T-helper 2 cell (primary cell): ENCODE data around the gene MYO16.

Experiments used
- DNase-seq, 5 experiments: peaks; one replicate each; pipeline versions ENCODE4 v3.0.0 to v3.0.0-alpha.2; 2012 to 2022

The MYO16 gene

DNA sequence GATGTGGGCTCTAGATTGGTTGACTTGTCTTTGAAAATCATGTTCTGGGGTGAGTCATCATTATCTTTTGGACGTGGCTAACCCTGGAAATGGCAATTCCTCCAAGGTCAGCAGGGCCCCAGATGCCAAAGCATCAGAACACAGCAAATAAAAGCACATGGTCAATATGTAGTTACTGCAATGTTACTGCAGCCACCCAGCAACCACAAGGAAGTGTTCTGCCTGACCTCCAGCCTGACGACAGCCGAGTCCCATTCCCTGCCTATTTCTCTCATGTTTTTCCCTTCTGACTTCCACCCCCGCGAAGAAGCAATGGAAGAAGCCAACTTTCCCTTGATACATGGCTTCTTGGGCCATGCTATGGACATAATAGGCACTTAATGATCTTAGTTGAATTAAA lies 579.1 kb downstream of the MYO16 start:
- no peak for DNase-seq

DNA sequence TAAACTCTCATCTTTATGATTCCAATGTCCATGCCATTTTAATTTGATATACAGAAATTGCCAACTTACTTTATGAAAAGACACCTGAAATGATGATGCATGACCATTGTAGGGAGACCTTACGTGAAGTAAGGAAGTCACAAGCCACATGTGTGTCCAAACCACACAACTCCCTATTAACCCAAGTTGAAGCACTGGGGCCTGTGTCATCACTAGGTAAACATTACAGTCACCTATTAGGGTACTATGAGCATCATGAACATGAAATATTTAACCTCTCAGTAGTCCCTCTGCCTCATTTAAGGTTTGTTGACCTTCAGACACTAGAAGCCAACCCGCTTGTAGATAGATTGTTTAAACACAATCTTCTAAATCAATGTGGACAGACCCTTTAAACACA lies 580.1 kb downstream of the MYO16 start:
- no peak for DNase-seq

DNA sequence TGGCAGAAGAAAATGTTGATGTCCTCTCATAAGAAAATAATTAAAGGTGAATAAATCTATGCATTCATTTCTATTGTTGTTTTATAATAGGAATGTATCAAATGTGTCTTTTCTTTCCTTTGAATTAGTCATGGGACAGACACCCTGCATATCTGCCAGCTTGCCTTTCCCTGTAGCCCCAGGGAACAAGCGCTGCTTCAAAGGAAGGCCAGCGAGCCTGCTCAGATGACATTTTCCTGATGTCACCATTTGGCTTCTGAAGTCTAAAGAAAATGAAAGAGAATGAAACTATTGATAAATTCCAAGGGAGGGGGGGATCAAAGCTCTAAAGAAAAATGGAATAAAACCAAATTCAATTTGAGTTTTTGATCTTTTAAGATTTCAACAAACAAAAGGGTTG lies 582.2 kb downstream of the MYO16 start:
- no peak for DNase-seq

- DNase-seq, result no peak
Observed at GRCh38 chr13:109212650-109213049, 583.2 kb downstream of the MYO16 start.

- no peak for DNase-seq
Observed at GRCh38 chr13:109213714-109214113, 584.3 kb downstream of the MYO16 start.

DNA sequence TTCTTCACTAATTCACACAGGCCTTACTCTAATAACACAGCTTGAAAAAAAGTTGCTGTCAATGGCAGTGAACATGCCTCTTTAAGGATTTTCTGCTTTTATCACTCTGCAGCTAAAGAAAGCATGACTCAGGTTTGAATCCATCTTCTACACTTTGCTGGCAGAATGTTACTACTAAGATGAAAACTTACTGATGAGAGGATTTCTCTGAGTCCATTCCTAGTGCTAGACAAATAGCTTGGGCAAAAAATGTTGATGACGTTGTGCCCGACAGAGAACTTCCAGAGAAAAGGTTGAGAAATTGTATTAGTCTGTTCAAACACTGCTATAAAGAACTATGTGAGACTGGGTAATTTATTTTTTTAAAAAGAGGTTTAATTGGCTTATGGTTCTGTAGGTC lies 585.0 kb downstream of the MYO16 start:
- no peak for DNase-seq

GRCh38 chr13:109215377-109215776 lies 586.0 kb downstream of the MYO16 start:
- DNase-seq, result no peak

DNA sequence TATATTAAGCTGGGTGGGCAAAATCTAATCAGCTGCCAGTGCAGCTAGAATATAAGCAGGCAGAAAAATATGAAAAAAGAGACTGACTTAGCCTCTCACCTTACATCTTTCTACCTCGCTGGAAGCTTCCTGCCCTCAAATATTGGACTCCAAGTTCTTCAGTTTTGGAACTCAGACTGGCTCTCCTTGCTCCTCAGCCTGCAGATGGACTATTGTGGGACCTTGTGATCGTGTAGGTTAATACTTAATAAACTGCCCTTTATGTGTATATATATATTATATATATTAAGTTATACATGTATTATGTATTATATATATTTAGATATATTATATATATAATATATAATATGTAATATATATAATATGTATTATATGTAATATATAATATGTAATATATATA lies 588.1 kb downstream of the MYO16 start:
- DNase-seq, result peak in 1 of 5 experiments; percentile 28

- no peak for DNase-seq
Observed at GRCh38 chr13:109220631-109221030, 591.2 kb downstream of the MYO16 start.

GRCh38 chr13:109224033-109224432 lies 594.6 kb downstream of the MYO16 start:
- no peak for DNase-seq

GRCh38 chr13:109226631-109227030 lies 597.2 kb downstream of the MYO16 start:
- DNase-seq, result no peak

- no peak for DNase-seq
Observed at GRCh38 chr13:109227344-109227940, 598.0 kb downstream of the MYO16 start.

- no peak for DNase-seq
Observed at GRCh38 chr13:109228211-109228610, 598.8 kb downstream of the MYO16 start.

DNA sequence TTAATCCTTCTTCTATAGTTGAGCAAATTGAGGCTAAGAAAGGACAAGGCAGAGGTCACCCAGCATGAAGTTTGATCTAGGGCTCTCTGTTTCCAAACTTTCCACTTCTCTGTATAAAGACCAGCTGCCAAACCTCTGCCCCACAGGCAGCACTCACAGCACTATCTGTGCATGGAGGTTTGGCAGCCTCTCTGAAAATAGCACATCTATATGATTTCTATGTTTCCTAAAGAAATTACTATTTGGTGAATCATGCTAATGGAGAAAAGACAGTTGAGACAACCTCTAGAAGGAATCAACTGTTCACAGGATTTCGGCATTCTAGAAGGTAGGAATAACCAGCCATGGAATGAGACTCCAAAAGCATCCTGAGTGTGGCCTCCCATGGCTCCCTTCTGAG lies 602.5 kb downstream of the MYO16 start:
- no peak for DNase-seq

- no peak for DNase-seq
Observed at GRCh38 chr13:109233293-109233692, 603.9 kb downstream of the MYO16 start.

- DNase-seq, result no peak
Observed at GRCh38 chr13:109235901-109236300, 606.5 kb downstream of the MYO16 start.

GRCh38 chr13:109241160-109241559 lies 611.7 kb downstream of the MYO16 start:
- DNase-seq, result no peak

DNA sequence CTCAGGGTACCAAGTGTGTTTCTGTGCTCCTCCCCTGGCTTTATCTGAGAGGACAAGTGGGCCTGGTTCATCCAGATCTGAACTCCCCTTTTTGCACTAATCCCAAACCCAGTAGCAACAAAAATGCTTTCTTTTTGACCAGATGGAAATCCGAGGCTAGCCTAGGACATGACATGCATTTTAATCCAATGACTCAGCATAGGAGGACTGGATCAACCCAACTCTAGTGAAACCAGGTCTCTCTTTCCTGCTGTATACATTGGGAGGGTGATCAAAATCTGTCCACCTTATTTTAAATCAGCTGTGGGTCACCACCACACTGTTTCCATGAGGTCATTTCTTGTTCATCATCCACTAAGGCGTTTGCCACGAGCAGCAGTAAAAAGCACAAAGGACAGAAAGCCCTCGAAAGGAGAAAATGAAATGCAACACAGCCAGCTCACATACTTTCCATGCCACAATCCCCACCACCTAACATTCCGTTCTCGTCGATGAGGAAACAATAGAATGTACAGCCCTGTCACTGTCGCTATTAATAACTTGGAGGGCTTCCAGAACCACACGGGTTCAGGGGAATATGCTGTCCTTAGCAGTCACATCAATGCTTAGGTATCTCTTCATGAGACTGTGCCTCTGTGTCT lies 614.0 kb downstream of the MYO16 start:
- DNase-seq, result no peak

- no peak for DNase-seq
Observed at GRCh38 chr13:109244566-109244965, 615.2 kb downstream of the MYO16 start.

DNA sequence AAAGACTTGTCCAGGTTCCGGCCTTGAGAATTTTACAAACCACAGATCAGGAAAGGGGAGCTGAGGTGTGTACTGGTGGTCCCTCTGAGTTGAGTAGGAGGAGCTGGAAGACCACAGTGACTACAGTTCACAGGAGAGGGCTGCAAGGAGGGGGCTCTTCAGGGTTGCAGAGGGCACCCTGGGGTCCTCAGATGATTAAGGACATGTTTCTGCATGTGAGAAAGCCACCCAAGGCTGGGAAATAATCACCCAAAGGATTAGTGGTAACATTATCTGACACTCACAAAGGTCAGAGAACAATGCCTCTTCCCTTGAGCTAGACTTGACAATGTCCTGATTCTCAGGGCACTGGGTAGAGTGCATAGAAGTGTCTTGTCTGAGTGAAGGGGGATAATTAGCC lies 616.6 kb downstream of the MYO16 start:
- DNase-seq, result no peak

- no peak for DNase-seq
Observed at GRCh38 chr13:109249780-109250528, 620.5 kb downstream of the MYO16 start.

DNA sequence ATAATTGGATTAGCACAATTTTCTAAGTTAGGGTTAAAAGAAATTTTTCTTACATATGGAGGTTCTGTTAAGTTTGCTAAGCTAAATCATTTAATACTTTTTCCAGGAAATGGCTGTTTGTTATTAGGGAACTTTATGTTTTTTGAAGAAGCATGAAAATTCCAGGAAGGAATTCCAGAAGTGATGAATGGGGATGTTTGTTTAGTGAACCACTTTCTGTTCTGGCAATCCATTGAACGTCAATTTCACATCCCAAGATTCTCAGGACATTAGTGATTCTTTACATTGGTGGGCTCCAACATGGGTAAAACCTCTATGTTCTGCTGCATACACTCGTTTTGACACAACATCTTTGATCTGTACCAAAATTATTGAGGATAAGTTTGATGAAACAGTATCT lies 622.5 kb downstream of the MYO16 start:
- DNase-seq, result no peak

DNA sequence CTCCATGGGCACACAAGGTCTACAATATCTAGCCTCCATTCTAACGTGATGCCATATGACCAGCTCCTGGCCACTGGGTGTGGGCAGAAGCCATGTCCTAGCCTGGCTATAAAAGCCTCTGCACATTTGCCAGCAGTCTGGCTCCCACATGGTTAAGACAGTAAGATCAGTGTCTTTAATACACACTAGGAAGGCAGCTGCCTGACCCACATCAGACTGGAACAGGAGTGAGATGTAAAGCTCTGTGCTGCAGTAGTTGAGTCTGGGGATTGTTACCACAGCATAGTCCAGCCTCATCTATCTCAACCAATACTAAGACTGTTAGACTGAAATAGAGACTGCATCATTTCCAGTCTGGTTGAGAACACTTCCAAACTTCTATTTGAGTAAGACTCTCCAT lies 623.9 kb downstream of the MYO16 start:
- no peak for DNase-seq

- DNase-seq, result no peak
Observed at GRCh38 chr13:109254274-109254673, 624.9 kb downstream of the MYO16 start.
